Measurements from ENCODE around the gene FRMD4A. TPM values are rescaled to one million over a fixed set of nuclear protein-coding genes. Genes with fewer than 3 reads are reported as not detected.

Gene FRMD4A
- total and polyA plus RNA-seq, 3 donors from 2014 or later: 15.0 to 20.8 (median 18.7) TPM

- whole genome bisulfite sequencing, 2 donors: 52 to 60% methylated on average over 15 to 17 of the region's 17 CpGs
- Histone ChIP-seq H3K4me3 (peak overlapping the region; percentile 26 to 55), H3K4me1 (no peaks in the 10 kb centered on the region), H3K27ac (no peak overlapping the region), H3K27me3 (no peaks in the 10 kb centered on the region), H3K36me3 (ENCODE audit: low read depth, missing control alignments) (no peaks in the 10 kb centered on the region), H3K9me3 (no peaks in the 10 kb centered on the region)
- peak; percentile 18 for DNase-seq
- intact Hi-C loops (cut with DNase I; ENCODE audit: low total_unique reads): no loop called here
- no peak for TF ChIP-seq POLR2A (IDR thresholded peaks at IDR 0.05)
- TF ChIP-seq, protein P1, sequence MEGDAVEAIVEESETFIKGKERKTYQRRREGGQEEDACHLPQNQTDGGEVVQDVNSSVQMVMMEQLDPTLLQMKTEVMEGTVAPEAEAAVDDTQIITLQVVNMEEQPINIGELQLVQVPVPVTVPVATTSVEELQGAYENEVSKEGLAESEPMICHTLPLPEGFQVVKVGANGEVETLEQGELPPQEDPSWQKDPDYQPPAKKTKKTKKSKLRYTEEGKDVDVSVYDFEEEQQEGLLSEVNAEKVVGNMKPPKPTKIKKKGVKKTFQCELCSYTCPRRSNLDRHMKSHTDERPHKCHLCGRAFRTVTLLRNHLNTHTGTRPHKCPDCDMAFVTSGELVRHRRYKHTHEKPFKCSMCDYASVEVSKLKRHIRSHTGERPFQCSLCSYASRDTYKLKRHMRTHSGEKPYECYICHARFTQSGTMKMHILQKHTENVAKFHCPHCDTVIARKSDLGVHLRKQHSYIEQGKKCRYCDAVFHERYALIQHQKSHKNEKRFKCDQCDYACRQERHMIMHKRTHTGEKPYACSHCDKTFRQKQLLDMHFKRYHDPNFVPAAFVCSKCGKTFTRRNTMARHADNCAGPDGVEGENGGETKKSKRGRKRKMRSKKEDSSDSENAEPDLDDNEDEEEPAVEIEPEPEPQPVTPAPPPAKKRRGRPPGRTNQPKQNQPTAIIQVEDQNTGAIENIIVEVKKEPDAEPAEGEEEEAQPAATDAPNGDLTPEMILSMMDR (IDR thresholded peaks at IDR 0.05): no peak
These were observed 177.1 kb downstream of the FRMD4A start for GRCh38 chr10:14153570-14154055.

DNA sequence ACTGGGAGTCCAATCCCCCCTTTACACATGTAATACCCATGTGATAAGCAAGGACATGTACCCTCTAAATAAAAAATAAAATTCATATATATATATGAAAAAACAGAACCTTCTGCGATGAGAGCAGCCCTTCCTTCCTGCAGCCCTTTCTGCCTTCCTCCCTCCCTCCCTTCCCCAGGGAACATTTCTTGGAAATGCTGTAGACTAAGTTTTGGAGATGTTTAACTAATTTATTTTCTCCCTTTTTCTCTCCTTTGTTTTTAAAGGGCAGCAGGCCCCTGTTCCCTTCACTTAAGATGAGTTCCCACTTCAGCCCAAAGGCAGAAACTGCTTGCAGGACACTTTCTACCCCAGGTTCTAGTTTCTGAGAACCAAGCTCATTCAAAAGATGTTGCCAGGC, 179.2 kb downstream of the FRMD4A start:
- TF ChIP-seq, protein P1 (IDR thresholded peaks at IDR 0.05): no peak
- TF ChIP-seq POLR2A (IDR thresholded peaks at IDR 0.05): no peak
- H3K36me3 ChIP-seq (ENCODE audit: low read depth, missing control alignments): no peaks in the 10 kb centered on the region
- DNase-seq: no peak
- no peak overlapping the region for H3K27ac ChIP-seq
- H3K9me3 ChIP-seq: no peaks in the 10 kb centered on the region
- no peaks in the 10 kb centered on the region for H3K27me3 ChIP-seq
- 38 to 71% methylated on average over 1 of the region's 1 CpG for WGBS, 2 donors
- no peak overlapping the region for H3K4me3 ChIP-seq
- intact Hi-C loops (cut with DNase I; ENCODE audit: low total_unique reads): no loop called here
- H3K4me1 ChIP-seq: no peaks in the 10 kb centered on the region

DNA sequence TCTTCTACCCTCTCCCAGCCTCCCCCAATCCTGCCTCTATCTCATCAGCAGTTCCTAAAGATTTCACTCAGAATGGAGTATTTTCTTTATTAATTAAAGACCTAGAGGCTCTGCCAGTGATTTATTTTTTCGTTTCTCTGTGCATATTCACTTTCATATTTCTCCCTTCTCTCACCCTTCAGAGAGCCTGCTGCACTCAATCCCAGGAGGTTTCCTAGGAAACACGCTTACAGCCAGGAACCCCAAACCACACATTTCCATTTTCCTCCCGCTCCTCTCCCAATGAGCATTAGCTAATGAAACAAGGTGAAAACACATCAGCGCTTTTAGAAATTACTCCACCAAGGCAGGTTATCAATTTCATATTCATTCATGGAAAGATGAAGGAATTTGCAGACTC, 180.2 kb downstream of the FRMD4A start:
- Histone ChIP-seq H3K27me3 (no peaks in the 10 kb centered on the region), H3K36me3 (ENCODE audit: low read depth, missing control alignments) (no peaks in the 10 kb centered on the region), H3K27ac (no peak overlapping the region), H3K9me3 (no peaks in the 10 kb centered on the region), H3K4me3 (no peak overlapping the region), H3K4me1 (no peaks in the 10 kb centered on the region)
- intact Hi-C loops (cut with DNase I; ENCODE audit: low total_unique reads): no loop called here
- no peak for DNase-seq
- WGBS, 2 donors: 78 to 84% methylated on average over 4 of the region's 4 CpGs
- no peak for TF ChIP-seq POLR2A (IDR thresholded peaks at IDR 0.05)
- TF ChIP-seq, protein P1 (IDR thresholded peaks at IDR 0.05): no peak

GRCh38 chr10:14146501-14146900, 184.2 kb downstream of the FRMD4A start:
- no peaks in the 10 kb centered on the region for H3K9me3 ChIP-seq
- H3K4me3 ChIP-seq: no peak overlapping the region
- no peak overlapping the region for H3K27ac ChIP-seq
- no peaks in the 10 kb centered on the region for H3K27me3 ChIP-seq
- WGBS, 2 donors: 86 to 94% methylated on average over 4 of the region's 4 CpGs
- no peaks in the 10 kb centered on the region for H3K36me3 ChIP-seq (ENCODE audit: low read depth, missing control alignments)
- intact Hi-C loops (cut with DNase I; ENCODE audit: low total_unique reads): no loop called here
- TF ChIP-seq, protein P1 (IDR thresholded peaks at IDR 0.05): no peak
- no peak for TF ChIP-seq POLR2A (IDR thresholded peaks at IDR 0.05)
- no peaks in the 10 kb centered on the region for H3K4me1 ChIP-seq
- no peak for DNase-seq

DNA sequence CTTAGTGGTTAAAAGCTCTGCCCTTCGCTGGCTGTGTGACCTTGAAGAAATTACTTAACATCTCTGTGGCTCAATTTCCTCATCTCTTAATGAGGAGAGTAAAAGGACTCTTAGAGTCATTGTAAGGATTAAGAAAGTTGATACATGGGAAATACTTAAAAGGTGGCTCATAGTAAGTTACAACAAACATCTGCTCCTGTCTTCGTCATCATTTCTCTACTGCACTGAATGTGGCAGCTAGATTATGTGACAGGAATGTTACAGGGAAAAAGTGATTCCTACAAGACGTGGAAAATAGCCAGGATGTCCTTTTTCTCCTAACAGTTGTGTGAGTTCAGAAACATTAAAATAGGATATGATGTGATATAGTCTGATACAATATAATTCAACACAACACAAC, 184.7 kb downstream of the FRMD4A start:
- no peaks in the 10 kb centered on the region for H3K9me3 ChIP-seq
- no peaks in the 10 kb centered on the region for H3K27me3 ChIP-seq
- H3K27ac ChIP-seq: no peak overlapping the region
- 87 to 88% methylated on average over 3 of the region's 3 CpGs for WGBS, 2 donors
- DNase-seq: no peak
- no peak overlapping the region for H3K4me3 ChIP-seq
- TF ChIP-seq, protein P1 (IDR thresholded peaks at IDR 0.05): no peak
- TF ChIP-seq POLR2A (IDR thresholded peaks at IDR 0.05): no peak
- intact Hi-C loops (cut with DNase I; ENCODE audit: low total_unique reads): no loop called here
- H3K36me3 ChIP-seq (ENCODE audit: low read depth, missing control alignments): no peaks in the 10 kb centered on the region
- no peaks in the 10 kb centered on the region for H3K4me1 ChIP-seq

Data from testis (tissue), 3 donors.